CD14-positive monocyte (primary cell): ENCODE results near the gene FAM20C. TPM values are rescaled to one million over a fixed set of nuclear protein-coding genes. Genes with fewer than 3 reads are reported as not detected.

Experiments used
- DNase-seq, 3 donors: peaks; one replicate each; pipeline ENCODE4 v3.0.0-alpha.2; 2011 to 2022
- H2AFZ ChIP-seq: 2 replicates; pipeline ENCODE4 v1.6.0; 2012; ENCODE audit warnings: mild to moderate bottlenecking, low read depth, low read length, inconsistent platforms; ENCODE audit not compliant: insufficient read depth, poor library complexity, severe bottlenecking
- H3K27ac ChIP-seq, 2 donors: 1 replicate in 1 of 2; 2 replicates in 1 of 2; pipeline ENCODE4 v1.5.1; 2012 to 2013; ENCODE audit warnings: low read length in 2 of 2, control low read depth in 1 of 2, inconsistent platforms in 1 of 2, low read depth in 1 of 2, mild to moderate bottlenecking in 1 of 2
- H3K27me3 ChIP-seq, 2 donors: one replicate each; pipeline versions ENCODE4 v1.6.0 to v1.6.1; 2011 to 2013; ENCODE audit warnings: low read length in 2 of 2; ENCODE audit not compliant: control insufficient read depth in 2 of 2, insufficient read depth in 2 of 2
- H3K36me3 ChIP-seq, 2 donors: replicated peaks in 1 of 2; 1 replicate in 1 of 2; 2 replicates in 1 of 2; pipeline versions ENCODE4 v1.5.1 to v1.6.1; 2012 to 2013; ENCODE audit warnings: low read length in 2 of 2, control low read depth in 1 of 2, inconsistent platforms in 1 of 2, mild to moderate bottlenecking in 1 of 2; ENCODE audit not compliant: insufficient read depth in 2 of 2, control insufficient read depth in 1 of 2
- H3K4me1 ChIP-seq, 2 donors: 1 replicate in 1 of 2; 2 replicates in 1 of 2; pipeline versions ENCODE4 v1.5.1 to v1.6.1; 2012 to 2013; ENCODE audit warnings: low read length in 2 of 2, control low read depth in 1 of 2, inconsistent platforms in 1 of 2, mild to moderate bottlenecking in 1 of 2, moderate library complexity in 1 of 2; ENCODE audit not compliant: insufficient read depth in 2 of 2, control insufficient read depth in 1 of 2
- H3K4me2 ChIP-seq: replicated peaks from 2 replicates; pipeline ENCODE3; 2012; ENCODE audit warnings: low read length, moderate library complexity, mild to moderate bottlenecking; ENCODE audit not compliant: poor library complexity, severe bottlenecking; ENCODE audit errors: extremely low read depth
- H3K4me3 ChIP-seq, 3 experiments: fragments of 200-600 bp in 1 of 3; sonication (generic) in 1 of 3; replicated peaks in 1 of 3; 1 replicate in 2 of 3; 2 replicates in 1 of 3; pipeline ENCODE4 v1.5.1; 2011 to 2013; ENCODE audit warnings: low read length in 3 of 3, mild to moderate bottlenecking in 3 of 3, control low read depth in 2 of 3, low read depth in 2 of 3, inconsistent platforms in 1 of 3, moderate library complexity in 1 of 3
- H3K79me2 ChIP-seq: 2 replicates; pipeline ENCODE4 v1.6.0; 2012; ENCODE audit warnings: mild to moderate bottlenecking, control low read depth, inconsistent platforms, low read length, moderate library complexity; ENCODE audit not compliant: insufficient read depth
- H3K9ac ChIP-seq: 2 replicates; pipeline ENCODE4 v1.6.0; 2017; ENCODE audit warnings: low read length, mild to moderate bottlenecking; ENCODE audit not compliant: insufficient read depth, poor library complexity, severe bottlenecking
- H3K9me3 ChIP-seq, 2 donors: replicated peaks in 1 of 2; 1 replicate in 1 of 2; 2 replicates in 1 of 2; pipeline versions ENCODE4 v1.5.1 to v1.6.1; 2012 to 2013; ENCODE audit warnings: low read length in 2 of 2, control low read depth in 1 of 2; ENCODE audit not compliant: control insufficient read depth in 1 of 2, insufficient read depth in 1 of 2
- H4K20me1 ChIP-seq: 2 replicates; pipeline ENCODE4 v1.6.0; 2012; ENCODE audit warnings: mild to moderate bottlenecking, low read length, control low read depth, moderate library complexity; ENCODE audit not compliant: insufficient read depth
- H3K27ac Mint-ChIP-seq, 7 donors: one replicate each; pipeline ENCODE4 v1.8.0; 2020; ENCODE audit warnings: mild to moderate bottlenecking in 7 of 7, mixed read lengths in 7 of 7, moderate library complexity in 6 of 7, inconsistent platforms in 2 of 7
- H3K27me3 Mint-ChIP-seq, 3 donors: one replicate each; pipeline ENCODE4 v1.8.0; 2021 to 2022; ENCODE audit warnings: low read depth in 3 of 3, mild to moderate bottlenecking in 3 of 3, mixed read lengths in 3 of 3, moderate library complexity in 3 of 3, inconsistent platforms in 1 of 3
- H3K36me3 Mint-ChIP-seq, 2 donors: one replicate each; pipeline ENCODE4 v1.8.0; 2020; ENCODE audit warnings: mixed read lengths in 2 of 2, inconsistent platforms in 1 of 2, mild to moderate bottlenecking in 1 of 2
- H3K4me1 Mint-ChIP-seq: one replicate; pipeline ENCODE4 v1.8.0; 2020; ENCODE audit warnings: mild to moderate bottlenecking, mixed read lengths
- H3K4me3 Mint-ChIP-seq, 2 donors: one replicate each; pipeline ENCODE4 v1.8.0; 2020; ENCODE audit warnings: mild to moderate bottlenecking in 2 of 2, mixed read lengths in 2 of 2, moderate library complexity in 1 of 2
- H3K9me3 Mint-ChIP-seq, 7 donors: one replicate each; pipeline ENCODE4 v1.8.0; 2020 to 2022; ENCODE audit warnings: mixed read lengths in 7 of 7, mild to moderate bottlenecking in 6 of 7, moderate library complexity in 6 of 7, inconsistent platforms in 2 of 7
- CTCF ChIP-seq: fragments of 200-600 bp; IDR thresholded peaks from one replicate; pipeline ENCODE4 v1.8.0; 2022; ENCODE audit warnings: antibody characterized with exemption, mild to moderate bottlenecking
- WGBS: methylation state at CpG from one replicate; pipeline ENCODE4 v1.1.5; 2013; ENCODE audit warnings: missing lambda C conversion rate; ENCODE audit not compliant: insufficient coverage; 5-methylcytosine and 5-hydroxymethylcytosine counted together
- intact Hi-C, 2 donors: fragments of 100-400 bp; cut with micrococcal nuclease; formaldehyde crosslinking; loops; one replicate each; pipeline versions ENCODE4 v1.15.0 to v1.15.1; 2023
- polyA plus RNA-seq, 3 donors: library from polyadenylated mRNA; depleted of rRNA in 1 of 3; unstranded in 2 of 3; stranded (reverse) in 1 of 3; fragments of 300-500 nt in 2 of 3; fragments of >200 nt in 1 of 3; fragmentation: Illumina TruSeq in 2 of 3; gene quantifications; 1 replicate in 2 of 3; 2 replicates in 1 of 3; pipeline ENCODE4 v1.2.3, GENCODE V29; 2012 to 2021

The FAM20C gene
- polyA plus RNA-seq, 3 donors, result 1.2 to 32.2 (median 1.5) TPM

- intact Hi-C loops, result no loop called here
- H3K4me3 Mint-ChIP-seq, result no peak overlapping the region
- TF ChIP-seq CTCF, result no peak
Measured at GRCh38 chr7:255721-256361, 63.5 kb downstream of the FAM20C start.

GRCh38 chr7:256461-256940 is 64.1 kb downstream of the FAM20C start:
- Histone ChIP-seq H3K9ac (no peak overlapping the region), H2AFZ (no peak overlapping the region), H3K79me2 (no peaks in the 10 kb centered on the region), H3K4me3 (no peak overlapping the region), H3K27ac (no peak overlapping the region), H4K20me1 (no peaks in the 10 kb centered on the region), H3K4me2 (no peak overlapping the region), H3K36me3 (peaks cover 56 to 99% of the 10 kb centered on the region in 2 donors), H3K4me1 (no peaks in the 10 kb centered on the region), H3K27me3 (no peaks in the 10 kb centered on the region), H3K9me3 (peaks cover 72 to 85% of the 10 kb centered on the region in 2 donors)
- Mint-ChIP-seq H3K4me1 (no peaks in the 10 kb centered on the region), H3K36me3 (peaks cover 69 to 83% of the 10 kb centered on the region in 2 donors), H3K27me3 (peaks cover 0 to 3% (median 0%) of the 10 kb centered on the region in 3 donors), H3K27ac (no peak overlapping the region), H3K9me3 (peaks cover 43 to 80% (median 70%) of the 10 kb centered on the region in 7 donors), H3K4me3 (no peak overlapping the region)
- intact Hi-C loops, result no loop called here
- no peak for DNase-seq
- no peak for TF ChIP-seq CTCF
- 97% methylated on average over 38 of the region's 38 CpGs for WGBS

More at GRCh38 chr7:255721-256361, 63.5 kb downstream of the FAM20C start:
- Histone ChIP-seq H3K27ac (no peak overlapping the region), H3K79me2 (no peaks in the 10 kb centered on the region), H3K36me3 (peaks cover 58 to 100% of the 10 kb centered on the region in 2 donors), H3K4me2 (no peak overlapping the region), H2AFZ (no peak overlapping the region), H3K27me3 (no peaks in the 10 kb centered on the region), H3K9me3 (peaks cover 65 to 78% of the 10 kb centered on the region in 2 donors), H4K20me1 (no peaks in the 10 kb centered on the region), H3K4me1 (no peaks in the 10 kb centered on the region), H3K9ac (no peak overlapping the region), H3K4me3 (no peak overlapping the region)
- H3K4me1 Mint-ChIP-seq, result no peaks in the 10 kb centered on the region
- peaks cover 38 to 75% (median 65%) of the 10 kb centered on the region in 7 donors for H3K9me3 Mint-ChIP-seq
- H3K36me3 Mint-ChIP-seq, result peaks cover 70 to 88% of the 10 kb centered on the region in 2 donors
- WGBS, result 97% methylated on average over 39 of the region's 44 CpGs
- peaks cover 0 to 3% (median 0%) of the 10 kb centered on the region in 3 donors for H3K27me3 Mint-ChIP-seq
- no peak for DNase-seq
- H3K27ac Mint-ChIP-seq, result no peak overlapping the region
